PFSK-1 (cell line): ENCODE measurements around the gene FAM199X.

Source experiments
- FOXP2 ChIP-seq: optimal IDR thresholded peaks from 2 replicates; pipeline ENCODE3; 2011; ENCODE audit warnings: borderline replicate concordance, control low read depth, inconsistent platforms; ENCODE audit not compliant: insufficient read depth; ENCODE audit errors: extremely low read length, extremely low read depth
- POLR2AphosphoS5 ChIP-seq: IDR thresholded peaks from 2 replicates; pipeline ENCODE4 v1.6.1; 2012; ENCODE audit warnings: low read depth, mild to moderate bottlenecking, control low read depth, low read length, moderate library complexity
- SIN3A ChIP-seq: IDR thresholded peaks from 2 replicates; pipeline ENCODE4 v1.6.1; 2012; ENCODE audit warnings: mild to moderate bottlenecking, low read length, moderate library complexity, borderline replicate concordance; ENCODE audit not compliant: insufficient read depth
- TF ChIP-seq, protein P1 (sequence below), 2 experiments: IDR thresholded peaks; 2 replicates each; pipeline versions ENCODE4 v1.6.1 to v1.8.0; 2011 to 2012; ENCODE audit warnings: low read depth in 2 of 2, low read length in 2 of 2, control low read depth in 1 of 2, inconsistent platforms in 1 of 2, mild to moderate bottlenecking in 1 of 2, moderate library complexity in 1 of 2; ENCODE audit not compliant: insufficient read depth in 1 of 2

DNA sequence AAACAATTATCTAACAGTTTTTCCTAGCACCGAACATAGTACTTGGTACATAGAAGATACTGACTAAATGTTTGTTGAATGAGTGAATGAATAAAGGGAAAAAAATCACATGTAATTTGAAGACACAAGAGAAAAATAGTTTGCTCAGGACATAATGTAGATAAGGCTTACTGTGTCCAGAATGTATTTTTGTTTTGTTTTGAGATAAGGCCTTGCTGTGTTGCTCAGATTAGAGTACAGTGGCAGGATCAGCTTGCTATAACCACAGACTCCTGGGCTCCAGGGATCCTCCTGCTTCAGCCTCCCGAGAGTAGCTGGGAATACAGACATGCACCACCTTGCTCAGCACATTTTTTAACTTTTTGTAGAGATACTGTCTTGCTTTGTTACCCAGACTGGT, 6.5 kb downstream of the FAM199X start:
- TF ChIP-seq, protein P1, sequence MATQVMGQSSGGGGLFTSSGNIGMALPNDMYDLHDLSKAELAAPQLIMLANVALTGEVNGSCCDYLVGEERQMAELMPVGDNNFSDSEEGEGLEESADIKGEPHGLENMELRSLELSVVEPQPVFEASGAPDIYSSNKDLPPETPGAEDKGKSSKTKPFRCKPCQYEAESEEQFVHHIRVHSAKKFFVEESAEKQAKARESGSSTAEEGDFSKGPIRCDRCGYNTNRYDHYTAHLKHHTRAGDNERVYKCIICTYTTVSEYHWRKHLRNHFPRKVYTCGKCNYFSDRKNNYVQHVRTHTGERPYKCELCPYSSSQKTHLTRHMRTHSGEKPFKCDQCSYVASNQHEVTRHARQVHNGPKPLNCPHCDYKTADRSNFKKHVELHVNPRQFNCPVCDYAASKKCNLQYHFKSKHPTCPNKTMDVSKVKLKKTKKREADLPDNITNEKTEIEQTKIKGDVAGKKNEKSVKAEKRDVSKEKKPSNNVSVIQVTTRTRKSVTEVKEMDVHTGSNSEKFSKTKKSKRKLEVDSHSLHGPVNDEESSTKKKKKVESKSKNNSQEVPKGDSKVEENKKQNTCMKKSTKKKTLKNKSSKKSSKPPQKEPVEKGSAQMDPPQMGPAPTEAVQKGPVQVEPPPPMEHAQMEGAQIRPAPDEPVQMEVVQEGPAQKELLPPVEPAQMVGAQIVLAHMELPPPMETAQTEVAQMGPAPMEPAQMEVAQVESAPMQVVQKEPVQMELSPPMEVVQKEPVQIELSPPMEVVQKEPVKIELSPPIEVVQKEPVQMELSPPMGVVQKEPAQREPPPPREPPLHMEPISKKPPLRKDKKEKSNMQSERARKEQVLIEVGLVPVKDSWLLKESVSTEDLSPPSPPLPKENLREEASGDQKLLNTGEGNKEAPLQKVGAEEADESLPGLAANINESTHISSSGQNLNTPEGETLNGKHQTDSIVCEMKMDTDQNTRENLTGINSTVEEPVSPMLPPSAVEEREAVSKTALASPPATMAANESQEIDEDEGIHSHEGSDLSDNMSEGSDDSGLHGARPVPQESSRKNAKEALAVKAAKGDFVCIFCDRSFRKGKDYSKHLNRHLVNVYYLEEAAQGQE (IDR thresholded peaks at IDR 0.05; ENCODE audit: insufficient read depth in 1 of 2, low read depth in 2 of 2, low read length in 2 of 2) = no peak
- TF ChIP-seq FOXP2 (no peak), POLR2AphosphoS5 (no peak), SIN3A (no peak)
